Naive thymus-derived CD4-positive, alpha-beta T cell (primary cell): ENCODE data around the gene PMEL. TPM values are rescaled to one million over a fixed set of nuclear protein-coding genes. Genes with fewer than 3 reads are reported as not detected.

ENCODE experiments used
- ATAC-seq: fragments of 150-1000 bp; cut with Tn5 transposase; 2 replicates; pipeline ENCODE4 v1.10.0; 2021; ENCODE audit warnings: mild to moderate bottlenecking, moderate library complexity
- CTCF ChIA-PET: fragments of 350-600 bp; sonication (Branson Sonifier 250); formaldehyde crosslinking; loops from one replicate; lab custom pipeline; 2021; ENCODE audit warnings: antibody characterized with exemption; lab: Charles Lee
- POLR2A ChIA-PET: fragments of 350-600 bp; sonication (Branson Sonifier 250); formaldehyde crosslinking; loops from one replicate; lab custom pipeline; 2021; ENCODE audit warnings: antibody characterized with exemption, inconsistent platforms; lab: Charles Lee
- DNase-seq, 9 donors: peaks; one replicate each; pipeline versions ENCODE4 v3.0.0 to v3.0.0-alpha.2; 2020 to 2022; ENCODE audit warnings: mixed read lengths in 1 of 9
- H3K27ac ChIP-seq: one replicate; pipeline ENCODE4 v1.7.0; 2013; ENCODE audit warnings: mild to moderate bottlenecking, low read depth, low read length, moderate library complexity
- H3K27me3 ChIP-seq, 2 donors: one replicate each; pipeline ENCODE4 v1.7.0; 2013; ENCODE audit warnings: low read length in 2 of 2, mild to moderate bottlenecking in 2 of 2, moderate library complexity in 2 of 2; ENCODE audit not compliant: control insufficient read depth in 2 of 2, insufficient read depth in 2 of 2
- H3K36me3 ChIP-seq, 3 experiments: 1 replicate in 2 of 3; 2 replicates in 1 of 3; pipeline ENCODE4 v1.7.0; 2013; ENCODE audit warnings: low read length in 3 of 3, mild to moderate bottlenecking in 3 of 3, moderate library complexity in 1 of 3; ENCODE audit not compliant: insufficient read depth in 3 of 3, control insufficient read depth in 2 of 3
- H3K4me1 ChIP-seq, 2 donors: one replicate each; pipeline ENCODE4 v1.7.0; 2013; ENCODE audit warnings: low read length in 2 of 2, mild to moderate bottlenecking in 2 of 2, moderate library complexity in 1 of 2; ENCODE audit not compliant: control insufficient read depth in 2 of 2, insufficient read depth in 2 of 2
- H3K4me3 ChIP-seq: 2 replicates; pipeline ENCODE4 v1.7.0; 2013; ENCODE audit warnings: mild to moderate bottlenecking, low read length
- H3K9me3 ChIP-seq, 3 experiments: 1 replicate in 2 of 3; 2 replicates in 1 of 3; pipeline ENCODE4 v1.7.0; 2013; ENCODE audit warnings: low read length in 3 of 3; ENCODE audit not compliant: control insufficient read depth in 2 of 3
- H3K27ac Mint-ChIP-seq, 9 donors: one replicate each; pipeline ENCODE4 v1.8.0; 2020 to 2022; ENCODE audit warnings: mixed read lengths in 9 of 9, mild to moderate bottlenecking in 8 of 9, moderate library complexity in 5 of 9, inconsistent platforms in 2 of 9
- H3K27me3 Mint-ChIP-seq, 5 donors: one replicate each; pipeline ENCODE4 v1.8.0; 2021 to 2022; ENCODE audit warnings: mixed read lengths in 5 of 5, mild to moderate bottlenecking in 1 of 5
- H3K36me3 Mint-ChIP-seq, 5 donors: one replicate each; pipeline ENCODE4 v1.8.0; 2020 to 2022; ENCODE audit warnings: mixed read lengths in 5 of 5, mild to moderate bottlenecking in 3 of 5, inconsistent platforms in 1 of 5
- H3K4me1 Mint-ChIP-seq, 7 donors: one replicate each; pipeline ENCODE4 v1.8.0; 2020 to 2022; ENCODE audit warnings: mixed read lengths in 7 of 7, mild to moderate bottlenecking in 3 of 7, inconsistent platforms in 1 of 7
- H3K4me3 Mint-ChIP-seq, 10 donors: one replicate each; pipeline ENCODE4 v1.8.0; 2020 to 2022; ENCODE audit warnings: mild to moderate bottlenecking in 10 of 10, mixed read lengths in 10 of 10, moderate library complexity in 6 of 10, inconsistent platforms in 2 of 10
- H3K9me3 Mint-ChIP-seq, 11 donors: one replicate each; pipeline ENCODE4 v1.8.0; 2020 to 2022; ENCODE audit warnings: mixed read lengths in 11 of 11, mild to moderate bottlenecking in 4 of 11, inconsistent platforms in 1 of 11, moderate library complexity in 1 of 11
- intact Hi-C, 2 donors: fragments of 100-400 bp; cut with micrococcal nuclease; formaldehyde crosslinking; loops; one replicate each; pipeline ENCODE4 v1.15.1; 2023
- polyA plus RNA-seq, 2 donors: library from polyadenylated mRNA; unstranded; fragments of 300-500 nt; fragmentation: Illumina TruSeq; gene quantifications; one replicate each; pipeline ENCODE4 v1.2.3, GENCODE V29; 2021
- total RNA-seq, 6 experiments: library from RNA in 5 of 6; stranded (reverse) in 5 of 6; gene quantifications; 1 replicate in 5 of 6; 2 replicates in 1 of 6; pipeline ENCODE4 v1.2.3 and lab custom pipeline; 2021 to 2026

The PMEL gene
- total and polyA plus RNA-seq, 7 experiments from 2014 or later = 0.09 to 0.57 TPM; not detected in 5

- Mint-ChIP-seq H3K4me1 (peaks cover 15 to 35% (median 24%) of the 10 kb centered on the region in 7 donors), H3K36me3 (peaks cover 0 to 9% (median 0%) of the 10 kb centered on the region in 5 donors), H3K27me3 (no peaks in the 10 kb centered on the region), H3K4me3 (no peak overlapping the region), H3K27ac (no peak overlapping the region), H3K9me3 (no peaks in the 10 kb centered on the region)
- H3K27ac ChIP-seq = peak overlapping the region; percentile 88
- H3K27me3 ChIP-seq = no peaks in the 10 kb centered on the region
- H3K4me1 ChIP-seq = peaks cover 8 to 23% of the 10 kb centered on the region in 2 donors
- H3K36me3 ChIP-seq = peaks cover 0 to 4% (median 0%) of the 10 kb centered on the region in 3 experiments
- no peaks in the 10 kb centered on the region for H3K9me3 ChIP-seq
- H3K4me3 ChIP-seq = peak overlapping the region; percentile 78
- ATAC-seq (no peak), DNase-seq (peak in 2 of 9 donors; percentile 27 to 29)
- ChIA-PET POLR2A (interaction anchor here (0.5 to 3.3 kb wide), 41 partner anchors 11 to 673 kb away, joined by 3 to 51 read pairs (median 5); partner anchors contain the start of genes ATP5F1B, BLOC1S1, CNPY2 and DGKA), CTCF (interaction anchor here (0.8 to 2.0 kb wide), 7 partner anchors 11 to 664 kb away, joined by 3 to 7 read pairs (median 5); partner anchors contain the start of gene DNAJC14)
- intact Hi-C loops = loop anchor here (1.0 to 10.0 kb wide), 21 partner anchors 16 to 664 kb away; partner anchors contain the start of genes RPS26 (in 2 of the 2), SARNP (in 2 of the 2), ZC3H10 (in 2 of the 2) and CS (in 1 of the 2)
These were observed 7.2 kb upstream of the PMEL start for GRCh38 chr12:55972911-55973598.

DNA sequence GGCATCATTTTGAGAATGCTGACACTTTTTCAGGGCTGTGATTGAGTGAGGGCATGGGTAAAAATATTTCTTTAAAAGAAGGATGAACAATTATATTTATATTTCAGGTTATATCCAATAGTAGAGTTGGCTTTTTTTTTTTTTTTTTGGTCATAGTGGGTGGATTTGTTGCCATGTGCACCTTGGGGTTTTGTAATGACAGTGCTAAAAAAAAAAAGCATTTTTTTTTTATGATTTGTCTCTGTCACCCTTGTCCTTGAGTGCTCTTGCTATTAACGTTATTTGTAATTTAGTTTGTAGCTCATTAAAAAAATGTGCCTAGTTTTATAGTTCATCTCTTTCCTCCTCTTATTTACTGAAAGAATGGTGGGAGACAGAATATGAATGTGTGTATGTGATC is 6.6 kb upstream of the PMEL start:
- Histone ChIP-seq H3K27ac (peak overlapping the region; percentile 88), H3K36me3 (peaks cover 0 to 4% (median 0%) of the 10 kb centered on the region in 3 experiments), H3K4me3 (peak overlapping the region; percentile 78), H3K4me1 (peaks cover 8 to 27% of the 10 kb centered on the region in 2 donors), H3K27me3 (no peaks in the 10 kb centered on the region), H3K9me3 (no peaks in the 10 kb centered on the region)
- Mint-ChIP-seq H3K27ac (peak overlapping the region in 3 of 9 donors; percentile 41 to 86 (median 42)), H3K4me1 (peaks cover 16 to 41% (median 24%) of the 10 kb centered on the region in 7 donors), H3K4me3 (peak overlapping the region in 5 of 10 donors; percentile 18 to 51 (median 34)), H3K36me3 (peaks cover 0 to 13% (median 0%) of the 10 kb centered on the region in 5 donors), H3K27me3 (no peaks in the 10 kb centered on the region), H3K9me3 (no peaks in the 10 kb centered on the region)
- CTCF ChIA-PET = no interaction called here
- ATAC-seq (no peak), DNase-seq (no peak)
- POLR2A ChIA-PET = interaction anchor here (0.6 to 3.3 kb wide), 3 partner anchors 15 to 1052 kb away, joined by 3 to 47 read pairs (median 15); no protein-coding TSS in a partner anchor
- intact Hi-C loops = loop anchor here in 1 of 2 donors (2.0 to 10.0 kb wide), 6 partner anchors 16 to 665 kb away; partner anchors contain the start of genes MYL6, RNF41, SMARCC2 and STAT2

DNA sequence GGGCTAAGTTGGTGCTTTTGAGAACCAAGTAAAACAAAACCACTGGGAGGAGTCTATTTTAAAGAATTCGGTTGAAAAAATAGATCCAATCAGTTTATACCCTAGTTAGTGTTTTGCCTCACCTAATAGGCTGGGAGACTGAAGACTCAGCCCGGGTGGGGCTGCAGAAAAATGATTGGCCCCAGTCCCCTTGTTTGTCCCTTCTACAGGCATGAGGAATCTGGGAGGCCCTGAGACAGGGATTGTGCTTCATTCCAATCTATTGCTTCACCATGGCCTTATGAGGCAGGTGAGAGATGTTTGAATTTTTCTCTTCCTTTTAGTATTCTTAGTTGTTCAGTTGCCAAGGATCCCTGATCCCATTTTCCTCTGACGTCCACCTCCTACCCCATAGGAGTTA is 6.2 kb upstream of the PMEL start:
- POLR2A ChIA-PET = interaction anchor here (0.6 to 3.3 kb wide), 3 partner anchors 15 to 1053 kb away, joined by 3 to 47 read pairs (median 15); no protein-coding TSS in a partner anchor
- intact Hi-C loops = loop anchor here in 1 of 2 donors (2.0 to 10.0 kb wide), 6 partner anchors 15 to 665 kb away; partner anchors contain the start of genes MYL6, RNF41, SMARCC2 and STAT2
- Mint-ChIP-seq H3K36me3 (peaks cover 0 to 13% (median 0%) of the 10 kb centered on the region in 5 donors), H3K4me1 (peaks cover 14 to 42% (median 24%) of the 10 kb centered on the region in 7 donors), H3K27me3 (no peaks in the 10 kb centered on the region), H3K27ac (peak overlapping the region in 3 of 9 donors; percentile 41 to 86 (median 42)), H3K9me3 (no peaks in the 10 kb centered on the region), H3K4me3 (peak overlapping the region in 5 of 10 donors; percentile 18 to 51 (median 34))
- H3K27me3 ChIP-seq = no peaks in the 10 kb centered on the region
- no peak for DNase-seq
- no peak for ATAC-seq
- peaks cover 12 to 30% of the 10 kb centered on the region in 2 donors for H3K4me1 ChIP-seq
- H3K4me3 ChIP-seq = no peak overlapping the region
- H3K27ac ChIP-seq = peak overlapping the region; percentile 88
- H3K9me3 ChIP-seq = no peaks in the 10 kb centered on the region
- CTCF ChIA-PET = no interaction called here
- peaks cover 0 to 4% (median 0%) of the 10 kb centered on the region in 3 experiments for H3K36me3 ChIP-seq

DNA sequence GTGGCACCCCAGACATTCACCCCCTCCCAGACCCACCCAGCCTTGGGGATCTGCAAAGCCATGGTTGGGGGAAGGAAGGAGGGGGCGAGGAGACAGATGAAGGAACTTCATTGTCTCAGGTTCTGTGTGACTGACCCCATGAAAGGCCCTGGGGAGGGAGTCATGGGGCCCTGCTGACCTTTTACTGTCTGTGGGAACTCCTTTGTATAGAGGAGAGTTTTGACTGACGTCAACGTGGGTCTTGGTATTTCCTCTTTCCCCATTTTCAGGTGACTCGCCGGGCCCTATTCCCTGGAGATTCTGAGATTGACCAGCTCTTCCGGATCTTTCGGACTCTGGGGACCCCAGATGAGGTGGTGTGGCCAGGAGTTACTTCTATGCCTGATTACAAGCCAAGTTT is 4.9 kb upstream of the PMEL start:
- peaks cover 20 to 26% of the 10 kb centered on the region in 2 donors for H3K4me1 ChIP-seq
- ATAC-seq (no peak), DNase-seq (no peak)
- intact Hi-C loops = loop anchor here in 1 of 2 donors (5.0 to 10.0 kb wide), 3 partner anchors 187 to 667 kb away; partner anchors contain the start of genes MYL6 and SMARCC2
- Mint-ChIP-seq H3K27ac (peak overlapping the region in 4 of 9 donors; percentile 16 to 88 (median 29)), H3K4me1 (peaks cover 17 to 44% (median 26%) of the 10 kb centered on the region in 7 donors), H3K36me3 (peaks cover 0 to 13% (median 0%) of the 10 kb centered on the region in 5 donors), H3K9me3 (no peaks in the 10 kb centered on the region), H3K4me3 (no peak overlapping the region), H3K27me3 (no peaks in the 10 kb centered on the region)
- POLR2A ChIA-PET = interaction anchor here (0.6 to 3.7 kb wide), 2 partner anchors 14 to 67 kb away, joined by 4 to 50 read pairs; no protein-coding TSS in a partner anchor
- no peak overlapping the region for H3K4me3 ChIP-seq
- H3K27me3 ChIP-seq = no peaks in the 10 kb centered on the region
- CTCF ChIA-PET = no interaction called here
- no peak overlapping the region for H3K27ac ChIP-seq
- no peaks in the 10 kb centered on the region for H3K9me3 ChIP-seq
- peaks cover 0 to 4% (median 0%) of the 10 kb centered on the region in 3 experiments for H3K36me3 ChIP-seq

DNA sequence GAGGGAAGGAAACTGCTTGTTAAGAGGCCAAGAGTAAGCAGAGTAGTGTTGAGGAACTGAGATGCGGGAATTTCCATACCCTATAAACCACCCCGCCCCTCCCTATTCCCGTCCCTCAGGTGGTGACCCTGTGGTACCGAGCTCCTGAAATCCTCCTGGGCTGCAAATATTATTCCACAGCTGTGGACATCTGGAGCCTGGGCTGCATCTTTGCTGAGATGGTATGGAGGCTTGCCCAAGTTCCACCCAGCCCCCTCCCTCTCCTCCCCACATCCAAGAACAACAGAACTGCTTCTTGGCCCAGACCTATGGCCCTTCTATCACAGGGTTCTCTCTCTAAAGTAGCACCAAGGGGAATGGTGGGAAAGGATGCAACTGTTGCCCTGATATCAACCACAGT is 3.5 kb upstream of the PMEL start:
- ATAC-seq (no peak), DNase-seq (no peak)
- Histone ChIP-seq H3K4me3 (no peak overlapping the region), H3K27ac (no peak overlapping the region), H3K36me3 (peaks cover 0 to 4% (median 0%) of the 10 kb centered on the region in 3 experiments), H3K9me3 (no peaks in the 10 kb centered on the region), H3K4me1 (peaks cover 17 to 18% of the 10 kb centered on the region in 2 donors), H3K27me3 (no peaks in the 10 kb centered on the region)
- no peak overlapping the region for H3K4me3 Mint-ChIP-seq
- no peaks in the 10 kb centered on the region for H3K27me3 Mint-ChIP-seq
- POLR2A ChIA-PET = interaction anchor here (0.7 to 3.7 kb wide), 6 partner anchors 12 to 167 kb away, joined by 3 to 50 read pairs (median 3); partner anchors contain the start of gene DNAJC14
- H3K9me3 Mint-ChIP-seq = no peaks in the 10 kb centered on the region
- CTCF ChIA-PET = interaction anchor here (0.6 kb wide), 1 partner anchor 254 kb away, joined by 5 read pairs; no protein-coding TSS in a partner anchor
- H3K27ac Mint-ChIP-seq = peak overlapping the region in 1 of 9 donors; percentile 59
- H3K36me3 Mint-ChIP-seq = peaks cover 0 to 11% (median 0%) of the 10 kb centered on the region in 5 donors
- peaks cover 19 to 51% (median 33%) of the 10 kb centered on the region in 7 donors for H3K4me1 Mint-ChIP-seq
- intact Hi-C loops = no loop called here
